ENCODE results near the gene KIF5A.
"Not testable (repeated sequence)": the region's sequence is repeated elsewhere in the genome, so short reads cannot be mapped to it uniquely, and the experiment has no call there.

DNA sequence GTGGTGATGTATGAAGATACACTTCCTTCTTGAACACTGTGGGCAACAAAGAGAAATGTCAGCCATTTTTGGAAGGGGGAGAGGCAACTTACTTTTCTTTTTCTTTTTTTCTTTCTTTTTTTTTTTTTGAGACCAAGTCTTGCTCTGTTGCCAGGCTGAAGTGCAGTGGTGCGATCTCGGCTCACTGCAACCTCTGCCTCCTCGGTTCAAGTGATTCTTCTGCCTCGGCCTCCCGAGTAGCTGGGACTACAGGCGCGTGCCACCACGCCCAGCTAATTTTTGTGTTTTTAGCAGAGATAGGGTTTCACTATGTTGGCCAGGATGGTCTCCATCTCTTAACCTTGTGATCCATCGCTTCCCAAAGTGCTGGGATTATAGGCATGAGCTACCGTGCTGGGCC, 32.1 kb upstream of the KIF5A start:
- TF ChIP-seq CTCF, EZH2, EZH2phosphoT487 (IDR thresholded peaks at IDR 0.05): not testable (repeated sequence)

All from neural progenitor cell (in vitro differentiated cells).